ENCODE data around the gene LSM10. TPM values are rescaled to one million over a fixed set of nuclear protein-coding genes. Genes with fewer than 3 reads are reported as not detected.
A peak's percentile ranks its signal among the peaks of the same experiment; 100 is the strongest.

Gene LSM10
- total and polyA plus RNA-seq, 2 experiments from 2014 or later: 27.5 to 98.9 TPM

DNA sequence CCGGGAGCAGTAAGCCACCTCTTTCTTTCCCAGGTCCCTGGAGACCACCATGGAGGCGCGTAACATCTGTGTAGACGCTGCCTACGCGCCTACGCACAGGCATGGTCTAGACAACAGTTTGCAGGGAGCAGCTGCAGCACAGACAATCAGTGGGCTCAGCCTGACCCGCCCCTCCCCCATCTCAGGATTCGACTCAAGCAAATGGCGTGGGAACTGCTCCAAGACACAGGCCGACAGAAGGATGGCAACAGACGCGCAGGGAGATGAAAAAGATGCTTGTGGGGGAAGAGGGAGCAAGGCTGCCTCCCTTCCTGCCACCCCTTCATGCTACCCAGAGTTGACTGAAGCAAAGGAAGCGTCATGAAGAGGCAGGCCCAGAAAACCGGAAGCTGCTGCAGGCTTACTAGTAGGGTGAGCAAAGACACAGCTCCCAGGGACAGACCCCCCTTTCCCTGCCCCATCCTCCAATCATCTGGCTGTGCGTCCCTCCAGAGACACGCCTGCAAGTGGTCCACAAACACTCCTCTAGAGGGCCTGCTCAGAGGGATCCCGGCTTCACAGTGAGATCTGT, 31.5 kb downstream of the LSM10 start:
- Mint-ChIP-seq H3K27me3 (ENCODE audit: insufficient read depth, low read depth, poor library complexity) (peaks cover 5% of the 10 kb centered on the region), H3K27ac (peak overlapping the region; percentile 75; the same call in 1 of the 2 replicates), H3K9me3 (no peaks in the 10 kb centered on the region), H3K4me1 (peaks cover 26% of the 10 kb centered on the region), H3K36me3 (ENCODE audit: low read depth) (peaks cover 10% of the 10 kb centered on the region; the same call in 2 of the 3 replicates), H3K4me3 (no peak overlapping the region)
- peaks cover 14% of the 10 kb centered on the region for H3K4me1 ChIP-seq (ENCODE audit: insufficient read depth)
- peak; percentile 67 for ATAC-seq
- no peaks in the 10 kb centered on the region for H3K9me2 ChIP-seq (ENCODE audit: insufficient read depth)
- H3K79me2 ChIP-seq (replicated peaks; ENCODE audit: insufficient read depth): peaks cover 54% of the 10 kb centered on the region
- peak overlapping the region; percentile 26; the same call in 1 of the 2 replicates for H3K4me2 ChIP-seq
- H3K27me3 ChIP-seq (ENCODE audit: insufficient read depth): no peaks in the 10 kb centered on the region
- TF ChIP-seq, protein P1, sequence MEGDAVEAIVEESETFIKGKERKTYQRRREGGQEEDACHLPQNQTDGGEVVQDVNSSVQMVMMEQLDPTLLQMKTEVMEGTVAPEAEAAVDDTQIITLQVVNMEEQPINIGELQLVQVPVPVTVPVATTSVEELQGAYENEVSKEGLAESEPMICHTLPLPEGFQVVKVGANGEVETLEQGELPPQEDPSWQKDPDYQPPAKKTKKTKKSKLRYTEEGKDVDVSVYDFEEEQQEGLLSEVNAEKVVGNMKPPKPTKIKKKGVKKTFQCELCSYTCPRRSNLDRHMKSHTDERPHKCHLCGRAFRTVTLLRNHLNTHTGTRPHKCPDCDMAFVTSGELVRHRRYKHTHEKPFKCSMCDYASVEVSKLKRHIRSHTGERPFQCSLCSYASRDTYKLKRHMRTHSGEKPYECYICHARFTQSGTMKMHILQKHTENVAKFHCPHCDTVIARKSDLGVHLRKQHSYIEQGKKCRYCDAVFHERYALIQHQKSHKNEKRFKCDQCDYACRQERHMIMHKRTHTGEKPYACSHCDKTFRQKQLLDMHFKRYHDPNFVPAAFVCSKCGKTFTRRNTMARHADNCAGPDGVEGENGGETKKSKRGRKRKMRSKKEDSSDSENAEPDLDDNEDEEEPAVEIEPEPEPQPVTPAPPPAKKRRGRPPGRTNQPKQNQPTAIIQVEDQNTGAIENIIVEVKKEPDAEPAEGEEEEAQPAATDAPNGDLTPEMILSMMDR (conservative IDR thresholded peaks at IDR 0.05; ENCODE audit: low read depth in 2 of 2): 0 out of 4 replicates have a peak, but pooled peaks of 1 of the 2 experiments have one; percentile 14
- TF ChIP-seq JUNB (IDR thresholded peaks at IDR 0.05; ENCODE audit: unreplicated experiment): no peak
- no peak overlapping the region for H2AFZ ChIP-seq
- no peaks in the 10 kb centered on the region; the same call in 1 of the 2 replicates for H3K36me3 ChIP-seq (ENCODE audit: insufficient read depth)
- H3F3A ChIP-seq (replicated peaks; ENCODE audit: low read depth): peaks cover 6% of the 10 kb centered on the region; the same call in 1 of the 2 replicates
- peak; percentile 76 for DNase-seq (ENCODE audit: low spot score)
- peak overlapping the region; percentile 59; the same call in 1 of the 2 replicates for H3K27ac ChIP-seq (ENCODE audit: low read depth)
- peaks cover 11% of the 10 kb centered on the region; the same call in 1 of the 2 replicates for H4K20me1 ChIP-seq (replicated peaks; ENCODE audit: insufficient read depth)
- no peak overlapping the region for H3K4me3 ChIP-seq

DNA sequence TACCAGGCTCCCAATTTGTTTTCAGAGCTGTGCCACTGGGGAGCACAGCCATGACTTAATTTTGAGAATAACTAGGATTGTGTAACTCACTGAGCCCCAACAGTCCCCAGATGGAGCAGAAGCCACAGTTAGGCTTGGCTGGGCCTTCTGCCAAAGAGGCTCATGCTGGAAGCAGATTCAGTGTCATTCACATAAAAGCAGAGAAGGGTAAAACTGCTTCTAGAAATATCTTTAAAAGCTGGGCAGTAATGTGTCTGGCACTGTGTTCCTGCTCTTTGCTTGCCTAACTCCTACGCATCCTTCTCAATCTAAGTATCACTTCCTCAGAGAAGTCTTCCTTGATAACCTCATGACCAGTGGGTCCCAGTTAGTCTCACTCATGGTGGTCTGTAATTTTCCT, 32.3 kb downstream of the LSM10 start:
- no peaks in the 10 kb centered on the region for H3K9me3 Mint-ChIP-seq
- DNase-seq (ENCODE audit: low spot score) (no peak), ATAC-seq (no peak)
- Histone ChIP-seq H3K79me2 (replicated peaks; ENCODE audit: insufficient read depth) (peaks cover 49% of the 10 kb centered on the region), H3K27ac (ENCODE audit: low read depth) (no peak overlapping the region), H2AFZ (no peak overlapping the region), H3K4me1 (ENCODE audit: insufficient read depth) (peaks cover 14% of the 10 kb centered on the region), H3F3A (replicated peaks; ENCODE audit: low read depth) (peaks cover 4% of the 10 kb centered on the region; the same call in 1 of the 2 replicates), H3K27me3 (ENCODE audit: insufficient read depth) (no peaks in the 10 kb centered on the region), H3K4me3 (no peak overlapping the region), H4K20me1 (replicated peaks; ENCODE audit: insufficient read depth) (peaks cover 6% of the 10 kb centered on the region; the same call in 1 of the 2 replicates), H3K4me2 (no peak overlapping the region), H3K9me2 (ENCODE audit: insufficient read depth) (no peaks in the 10 kb centered on the region), H3K36me3 (ENCODE audit: insufficient read depth) (no peaks in the 10 kb centered on the region; the same call in 1 of the 2 replicates)
- peaks cover 5% of the 10 kb centered on the region for H3K27me3 Mint-ChIP-seq (ENCODE audit: insufficient read depth, low read depth, poor library complexity)
- peak overlapping the region; percentile 78; the same call in 1 of the 2 replicates for H3K27ac Mint-ChIP-seq
- peaks cover 25% of the 10 kb centered on the region for H3K4me1 Mint-ChIP-seq
- no peak overlapping the region; the same call in 2 of the 3 replicates for H3K4me3 Mint-ChIP-seq
- peaks cover 10% of the 10 kb centered on the region; the same call in 2 of the 3 replicates for H3K36me3 Mint-ChIP-seq (ENCODE audit: low read depth)
- TF ChIP-seq JUNB (IDR thresholded peaks at IDR 0.05; ENCODE audit: unreplicated experiment) (no peak), ZNF331 (CRISPR knock-in tag; IDR thresholded peaks at IDR 0.05; ENCODE audit: low read depth) (no peak), EZH2 (IDR thresholded peaks at IDR 0.05; ENCODE audit: low read depth, unreplicated experiment) (no peak)
- TF ChIP-seq, protein P2, sequence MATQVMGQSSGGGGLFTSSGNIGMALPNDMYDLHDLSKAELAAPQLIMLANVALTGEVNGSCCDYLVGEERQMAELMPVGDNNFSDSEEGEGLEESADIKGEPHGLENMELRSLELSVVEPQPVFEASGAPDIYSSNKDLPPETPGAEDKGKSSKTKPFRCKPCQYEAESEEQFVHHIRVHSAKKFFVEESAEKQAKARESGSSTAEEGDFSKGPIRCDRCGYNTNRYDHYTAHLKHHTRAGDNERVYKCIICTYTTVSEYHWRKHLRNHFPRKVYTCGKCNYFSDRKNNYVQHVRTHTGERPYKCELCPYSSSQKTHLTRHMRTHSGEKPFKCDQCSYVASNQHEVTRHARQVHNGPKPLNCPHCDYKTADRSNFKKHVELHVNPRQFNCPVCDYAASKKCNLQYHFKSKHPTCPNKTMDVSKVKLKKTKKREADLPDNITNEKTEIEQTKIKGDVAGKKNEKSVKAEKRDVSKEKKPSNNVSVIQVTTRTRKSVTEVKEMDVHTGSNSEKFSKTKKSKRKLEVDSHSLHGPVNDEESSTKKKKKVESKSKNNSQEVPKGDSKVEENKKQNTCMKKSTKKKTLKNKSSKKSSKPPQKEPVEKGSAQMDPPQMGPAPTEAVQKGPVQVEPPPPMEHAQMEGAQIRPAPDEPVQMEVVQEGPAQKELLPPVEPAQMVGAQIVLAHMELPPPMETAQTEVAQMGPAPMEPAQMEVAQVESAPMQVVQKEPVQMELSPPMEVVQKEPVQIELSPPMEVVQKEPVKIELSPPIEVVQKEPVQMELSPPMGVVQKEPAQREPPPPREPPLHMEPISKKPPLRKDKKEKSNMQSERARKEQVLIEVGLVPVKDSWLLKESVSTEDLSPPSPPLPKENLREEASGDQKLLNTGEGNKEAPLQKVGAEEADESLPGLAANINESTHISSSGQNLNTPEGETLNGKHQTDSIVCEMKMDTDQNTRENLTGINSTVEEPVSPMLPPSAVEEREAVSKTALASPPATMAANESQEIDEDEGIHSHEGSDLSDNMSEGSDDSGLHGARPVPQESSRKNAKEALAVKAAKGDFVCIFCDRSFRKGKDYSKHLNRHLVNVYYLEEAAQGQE (IDR thresholded peaks at IDR 0.05; ENCODE audit: unreplicated experiment): no peak
- TF ChIP-seq, protein P1 (conservative IDR thresholded peaks at IDR 0.05; ENCODE audit: low read depth in 2 of 2): no peak

Data from GM23338 (cell line).